Effector CD4-positive, alpha-beta T cell (primary cell): ENCODE measurements around the gene TASOR2.

Experiments used
- DNase-seq: peaks from one replicate; pipeline ENCODE4 v3.0.0-alpha.2; 2020
- total RNA-seq: gene quantifications from one replicate; lab custom pipeline; 2026; lab: John Stamatoyannopoulos, UW

Gene TASOR2, protein sequence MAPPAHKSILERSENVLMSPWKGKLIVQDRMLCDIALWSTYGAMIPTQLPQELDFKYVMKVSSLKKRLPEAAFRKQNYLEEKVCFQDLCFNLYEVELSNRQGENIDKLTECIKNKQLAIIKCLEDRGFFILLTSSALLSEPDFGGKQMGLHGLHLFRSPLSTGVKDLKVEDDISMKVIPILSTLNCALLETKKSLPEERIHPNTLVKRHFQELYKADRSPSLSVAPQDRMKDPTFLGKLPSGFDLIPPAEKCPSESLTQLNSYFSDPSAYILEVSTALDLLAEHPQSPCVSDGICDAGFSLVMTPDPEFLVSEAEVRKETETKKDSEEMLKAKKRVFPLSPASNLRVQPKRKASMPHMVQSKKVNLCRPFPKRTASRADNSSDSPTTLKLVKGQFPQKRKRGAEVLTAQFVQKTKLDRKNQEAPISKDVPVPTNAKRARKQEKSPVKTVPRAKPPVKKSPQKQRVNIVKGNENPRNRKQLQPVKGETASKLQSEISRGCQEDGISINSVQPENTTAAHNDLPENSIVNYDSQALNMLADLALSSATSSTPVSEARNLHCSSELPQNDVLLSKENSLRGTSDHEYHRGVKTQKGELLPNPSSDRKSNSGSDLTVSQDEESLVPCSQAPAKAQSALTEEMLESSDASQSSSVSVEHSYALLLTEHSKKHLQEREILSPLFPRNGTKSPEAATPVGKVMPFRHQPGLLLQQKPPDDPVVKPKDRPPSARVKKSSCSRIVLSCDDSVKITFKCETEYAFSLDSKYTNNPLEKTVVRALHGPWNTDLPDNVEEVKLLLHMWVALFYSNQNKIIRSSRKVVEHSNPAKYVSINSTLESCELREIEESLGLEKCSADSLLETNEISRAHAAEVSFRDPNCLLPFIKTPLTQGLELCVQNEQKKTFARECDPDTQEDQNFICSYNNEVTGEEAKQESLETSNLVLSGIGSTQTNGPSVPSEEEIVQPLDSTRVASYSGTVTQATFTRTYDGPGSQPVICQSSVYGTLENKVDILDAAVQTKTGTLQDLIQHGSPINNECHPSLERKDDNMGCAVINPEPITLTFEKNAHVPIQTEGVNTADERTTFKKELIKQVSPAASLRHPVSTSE (N-terminal part only)
- 157 reads per million, percentile 89 among the genes with 10 or more reads in this experiment for total RNA-seq

DNA sequence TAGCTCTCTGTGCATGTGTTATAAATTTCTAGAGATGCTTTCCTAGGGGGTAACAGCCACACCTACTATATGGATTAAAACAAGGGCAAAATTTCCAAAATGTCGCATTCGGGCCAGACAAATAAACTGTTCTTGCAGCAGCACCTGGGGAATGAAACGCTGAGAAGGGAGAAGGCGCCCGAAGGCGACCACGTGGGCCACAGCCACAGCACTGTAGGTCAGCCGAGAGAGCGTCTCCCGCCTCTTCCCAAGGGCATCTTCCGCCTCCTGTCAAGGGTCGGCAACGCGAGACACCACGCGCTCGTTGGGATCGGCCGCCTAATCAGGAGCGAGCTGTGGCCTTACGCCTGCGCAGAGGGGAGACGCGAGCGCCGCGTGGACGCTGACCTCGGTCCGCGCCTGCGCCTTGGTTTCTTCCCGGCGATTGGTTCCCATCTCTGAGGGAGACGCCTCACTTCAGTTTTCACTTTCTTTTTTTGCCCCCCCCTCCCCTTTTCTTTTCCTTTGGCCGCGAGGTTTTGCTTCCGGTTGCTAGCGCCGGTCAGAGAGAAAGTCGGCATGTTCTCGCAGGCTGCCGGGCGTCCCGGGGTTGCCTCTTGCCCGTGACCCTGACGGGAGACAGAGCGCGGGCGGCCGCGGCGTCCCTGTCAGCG, at the start of gene TASOR2:
TASOR2 (plus strand) TSS at position 521 of the 653 bp plus-strand sequence. CDS start 35,805 bp downstream, outside the sequence.
- DNase-seq = peak; percentile 96

- no peak for DNase-seq
Observed at GRCh38 chr10:5634918-5635317, 49.7 kb upstream of the TASOR2 start.

GRCh38 chr10:5638494-5638893, 46.1 kb upstream of the TASOR2 start:
- no peak for DNase-seq

- no peak for DNase-seq
Observed at GRCh38 chr10:5639066-5639465, 45.6 kb upstream of the TASOR2 start.

- no peak for DNase-seq
Observed at GRCh38 chr10:5640036-5640435, 44.6 kb upstream of the TASOR2 start.

GRCh38 chr10:5640501-5640900, 44.1 kb upstream of the TASOR2 start:
- DNase-seq = no peak

DNA sequence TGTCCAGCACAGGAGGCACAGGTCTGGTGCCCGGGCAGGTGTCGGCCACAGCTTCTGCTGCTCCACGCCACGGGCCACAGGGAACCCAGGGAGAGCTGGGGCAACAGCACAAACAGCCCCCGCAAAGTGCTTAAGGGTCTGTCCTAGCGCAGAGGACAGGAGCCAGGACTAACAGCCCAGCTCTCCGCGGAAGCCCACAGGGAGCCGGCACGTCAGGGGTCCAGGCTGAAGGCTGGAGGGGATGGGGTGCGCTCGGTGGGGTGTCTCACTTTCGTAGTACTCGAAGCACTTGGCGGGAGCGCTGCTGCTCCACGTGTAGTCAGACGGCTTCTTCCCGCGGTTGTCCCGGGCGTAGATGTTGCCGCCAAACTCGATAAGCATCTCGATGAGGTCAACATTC, 43.1 kb upstream of the TASOR2 start:
- no peak for DNase-seq

GRCh38 chr10:5643346-5644067, 41.1 kb upstream of the TASOR2 start:
- no peak for DNase-seq

- DNase-seq = no peak
Observed at GRCh38 chr10:5644930-5645329, 39.7 kb upstream of the TASOR2 start.

GRCh38 chr10:5645375-5645774, 39.3 kb upstream of the TASOR2 start:
- no peak for DNase-seq

- no peak for DNase-seq
Observed at GRCh38 chr10:5645944-5646617, 38.6 kb upstream of the TASOR2 start.

DNA sequence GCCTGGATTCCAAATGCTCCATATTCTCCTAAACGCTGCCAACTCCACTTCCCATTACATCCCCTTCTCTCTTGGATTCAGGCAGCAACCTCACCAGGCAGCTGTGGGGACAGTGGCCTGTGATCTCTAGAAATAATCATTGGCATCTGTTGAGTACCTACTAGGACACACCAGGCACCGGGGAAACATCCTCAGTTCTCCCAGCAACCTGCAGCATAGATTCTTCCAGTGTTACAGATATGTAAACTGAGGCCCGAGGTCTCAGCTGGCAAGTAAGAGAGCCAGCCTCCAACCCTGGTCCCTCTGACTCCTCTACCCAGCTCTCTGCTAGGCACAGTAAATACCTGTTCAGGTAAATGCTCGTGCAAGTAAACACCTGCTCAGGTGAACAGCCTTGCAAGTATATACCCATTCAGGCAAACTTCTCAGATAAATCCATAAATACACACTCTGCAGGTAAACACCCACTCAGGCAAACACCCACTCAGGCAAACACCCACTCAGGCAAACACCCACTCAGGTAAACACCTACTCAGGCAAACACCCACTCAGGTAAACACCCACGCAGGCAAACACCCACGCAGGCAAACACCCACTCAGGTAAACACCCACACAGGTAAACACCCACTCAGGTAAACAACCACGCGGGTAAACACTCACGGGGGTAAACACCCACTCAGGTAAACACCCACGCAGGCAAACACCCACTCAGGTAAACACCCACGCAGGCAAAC, 37.0 kb upstream of the TASOR2 start:
- DNase-seq = no peak

DNA sequence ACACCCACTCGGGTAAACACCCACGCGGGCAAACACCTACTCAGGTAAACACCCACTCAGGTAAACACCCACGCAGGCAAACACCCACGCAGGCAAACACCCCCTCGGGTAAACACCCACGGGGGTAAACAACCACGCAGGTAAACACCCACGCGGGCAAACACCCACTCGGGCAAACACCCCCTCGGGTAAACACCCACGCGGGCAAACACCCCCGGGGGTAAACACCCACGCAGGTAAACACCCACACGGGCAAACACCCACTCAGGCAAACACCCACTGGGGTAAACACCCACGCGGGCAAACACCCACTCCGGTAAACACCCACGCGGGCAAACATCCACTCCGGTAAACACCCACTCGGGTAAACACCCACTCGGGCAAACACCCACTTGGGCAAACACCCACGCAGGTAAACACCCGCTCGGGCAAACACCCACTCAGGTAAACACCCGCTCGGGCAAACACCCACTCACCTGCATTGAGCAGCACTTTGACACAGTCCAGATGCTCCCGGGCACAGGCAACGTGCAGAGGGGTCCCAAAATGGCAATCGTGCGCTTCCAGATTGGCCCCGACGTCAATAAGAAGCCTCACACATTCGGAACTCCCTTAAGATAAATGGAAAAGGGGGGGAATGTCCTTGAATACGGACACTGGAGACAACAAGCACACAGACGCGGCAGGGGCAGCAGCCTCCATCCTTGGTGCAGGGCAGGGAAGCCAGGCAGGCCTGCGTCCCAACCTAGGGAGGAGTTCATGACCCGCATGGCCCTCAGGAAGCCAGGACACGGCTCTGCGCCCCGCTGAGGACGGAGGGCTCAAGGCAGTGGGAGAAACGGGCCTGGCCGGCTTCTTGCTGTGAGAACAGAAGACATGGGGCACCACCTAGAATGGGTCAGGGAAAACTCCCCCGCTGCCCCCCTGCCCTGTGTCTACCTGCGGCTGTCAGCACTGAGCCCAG, 35.9 kb upstream of the TASOR2 start:
- no peak for DNase-seq

GRCh38 chr10:5649746-5650145, 34.9 kb upstream of the TASOR2 start:
- DNase-seq = no peak

DNA sequence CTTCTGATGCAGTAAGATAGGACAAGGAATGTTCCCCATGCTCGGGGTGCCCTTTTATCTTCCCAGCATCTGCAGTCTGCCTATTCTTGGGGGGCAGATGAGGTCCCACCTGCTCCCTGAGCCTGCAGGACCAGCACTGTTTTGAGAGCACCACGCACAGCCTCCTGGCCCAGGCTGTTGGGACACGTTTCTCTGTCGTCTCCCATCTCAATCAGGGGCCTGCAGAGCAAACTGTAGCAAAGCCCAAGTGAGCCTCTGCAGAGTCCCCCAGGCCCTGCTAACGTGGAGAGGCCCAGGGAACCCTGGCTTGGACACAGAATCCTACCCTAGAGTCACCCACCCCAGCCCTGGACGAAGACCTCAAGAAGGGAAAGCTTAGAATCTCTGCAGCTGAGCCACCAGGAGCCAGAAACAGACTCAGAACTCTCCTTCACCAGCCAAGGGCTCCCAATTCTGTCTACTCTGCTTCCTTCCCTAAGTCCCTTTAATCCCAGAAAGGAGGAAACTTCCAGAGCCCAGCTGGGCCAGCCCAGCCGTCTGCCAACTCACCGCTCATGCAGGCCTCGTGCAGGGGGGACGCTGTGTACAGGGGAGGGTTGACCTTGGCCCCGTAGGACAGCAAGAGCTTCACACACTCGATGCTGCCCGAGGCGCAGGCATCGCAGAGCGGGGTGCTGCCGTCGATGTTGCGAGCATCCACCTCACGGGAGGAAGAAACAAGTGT, 33.8 kb upstream of the TASOR2 start:
- no peak for DNase-seq

- no peak for DNase-seq
Observed at GRCh38 chr10:5651388-5651764, 33.3 kb upstream of the TASOR2 start.

GRCh38 chr10:5652746-5653145, 31.9 kb upstream of the TASOR2 start:
- DNase-seq = no peak

GRCh38 chr10:5654218-5654755, 30.4 kb upstream of the TASOR2 start:
- DNase-seq = no peak
